ENCODE measurements around the gene CGREF1.

The CGREF1 gene, protein sequence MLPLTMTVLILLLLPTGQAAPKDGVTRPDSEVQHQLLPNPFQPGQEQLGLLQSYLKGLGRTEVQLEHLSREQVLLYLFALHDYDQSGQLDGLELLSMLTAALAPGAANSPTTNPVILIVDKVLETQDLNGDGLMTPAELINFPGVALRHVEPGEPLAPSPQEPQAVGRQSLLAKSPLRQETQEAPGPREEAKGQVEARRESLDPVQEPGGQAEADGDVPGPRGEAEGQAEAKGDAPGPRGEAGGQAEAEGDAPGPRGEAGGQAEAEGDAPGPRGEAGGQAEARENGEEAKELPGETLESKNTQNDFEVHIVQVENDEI

DNA sequence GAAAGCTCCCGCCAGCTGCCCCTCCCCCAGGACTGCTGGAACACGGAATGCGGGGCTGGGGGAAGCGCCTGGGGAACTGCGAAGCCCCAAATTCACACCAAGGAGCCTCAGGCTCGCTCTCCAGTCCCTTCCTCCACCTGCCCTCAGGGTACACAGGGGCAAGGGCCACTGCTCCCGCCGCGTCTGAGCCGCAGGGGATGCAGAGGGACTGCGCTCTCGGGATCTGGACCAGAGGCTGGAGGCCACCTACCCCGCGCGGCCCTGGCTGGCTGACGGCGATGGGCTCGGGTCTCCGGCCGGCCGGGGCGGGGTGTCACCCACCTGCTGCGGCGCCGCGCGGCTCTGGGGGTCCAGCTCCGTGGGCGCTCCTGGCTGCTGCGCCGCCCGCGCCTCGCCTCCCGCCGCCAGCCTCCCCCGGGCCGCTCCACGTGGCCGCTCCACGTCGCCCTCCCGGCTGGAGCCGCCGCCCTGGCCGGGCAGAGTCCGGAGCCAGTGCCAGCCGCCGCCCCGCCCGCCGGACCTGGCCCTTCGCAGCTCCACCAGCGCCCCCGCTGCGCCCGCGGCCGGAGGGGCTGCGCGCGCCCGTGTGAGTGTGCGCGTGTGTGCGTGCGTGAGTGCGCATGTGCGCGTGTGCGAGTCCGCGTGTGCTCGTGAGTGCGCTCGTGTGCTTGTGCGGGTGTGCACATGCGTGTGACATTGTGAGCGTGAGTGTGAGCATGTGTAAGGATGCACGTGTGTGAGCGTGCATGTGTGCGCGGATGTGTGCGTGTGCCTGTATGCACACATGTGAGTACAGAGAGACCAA, at the start of gene CGREF1:
TSS of gene CGREF1 (minus strand) at position 604 of the 805 bp plus-strand sequence. CDS start 14,762 bp downstream, outside the sequence.
- no peak for DNase-seq

DNA sequence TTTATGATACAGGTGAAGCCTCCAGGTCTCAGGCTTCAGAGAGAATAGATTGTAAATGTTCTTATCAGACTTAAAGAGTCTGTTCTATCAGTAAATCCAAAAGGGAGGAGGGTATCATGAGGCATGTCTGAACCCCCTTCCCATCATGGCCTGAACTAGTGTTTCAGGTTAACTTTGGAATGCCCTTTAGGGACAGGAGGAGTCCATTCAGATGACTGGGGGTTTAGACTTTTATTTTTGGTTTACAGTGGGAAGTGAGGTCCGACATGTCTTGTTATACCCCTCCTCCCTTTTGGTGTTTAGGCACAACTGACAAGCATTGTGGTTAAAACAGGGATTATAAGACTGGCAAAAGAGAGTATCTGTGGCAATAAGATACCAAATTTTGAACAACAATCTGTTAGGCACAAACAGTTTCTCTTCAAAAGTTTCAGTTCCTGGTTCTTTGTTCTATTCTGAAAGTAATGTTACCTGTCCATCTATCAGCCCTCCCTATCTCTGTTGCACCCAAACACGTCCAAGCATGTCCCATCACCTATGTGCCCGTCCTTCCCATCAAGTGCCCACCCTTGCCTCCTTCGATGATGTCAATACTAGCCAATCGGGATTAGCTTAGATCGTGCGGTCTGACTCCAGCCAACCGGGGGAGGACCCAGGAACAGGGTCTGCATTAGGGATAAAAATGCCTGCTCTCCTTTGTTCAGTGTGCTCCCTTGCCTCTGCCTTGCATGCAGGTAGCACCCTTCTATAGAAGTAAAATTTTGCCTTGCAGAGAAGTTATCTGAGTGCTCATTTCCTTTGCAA, 46.2 kb upstream of the CGREF1 start:
- no peak for DNase-seq

DNA sequence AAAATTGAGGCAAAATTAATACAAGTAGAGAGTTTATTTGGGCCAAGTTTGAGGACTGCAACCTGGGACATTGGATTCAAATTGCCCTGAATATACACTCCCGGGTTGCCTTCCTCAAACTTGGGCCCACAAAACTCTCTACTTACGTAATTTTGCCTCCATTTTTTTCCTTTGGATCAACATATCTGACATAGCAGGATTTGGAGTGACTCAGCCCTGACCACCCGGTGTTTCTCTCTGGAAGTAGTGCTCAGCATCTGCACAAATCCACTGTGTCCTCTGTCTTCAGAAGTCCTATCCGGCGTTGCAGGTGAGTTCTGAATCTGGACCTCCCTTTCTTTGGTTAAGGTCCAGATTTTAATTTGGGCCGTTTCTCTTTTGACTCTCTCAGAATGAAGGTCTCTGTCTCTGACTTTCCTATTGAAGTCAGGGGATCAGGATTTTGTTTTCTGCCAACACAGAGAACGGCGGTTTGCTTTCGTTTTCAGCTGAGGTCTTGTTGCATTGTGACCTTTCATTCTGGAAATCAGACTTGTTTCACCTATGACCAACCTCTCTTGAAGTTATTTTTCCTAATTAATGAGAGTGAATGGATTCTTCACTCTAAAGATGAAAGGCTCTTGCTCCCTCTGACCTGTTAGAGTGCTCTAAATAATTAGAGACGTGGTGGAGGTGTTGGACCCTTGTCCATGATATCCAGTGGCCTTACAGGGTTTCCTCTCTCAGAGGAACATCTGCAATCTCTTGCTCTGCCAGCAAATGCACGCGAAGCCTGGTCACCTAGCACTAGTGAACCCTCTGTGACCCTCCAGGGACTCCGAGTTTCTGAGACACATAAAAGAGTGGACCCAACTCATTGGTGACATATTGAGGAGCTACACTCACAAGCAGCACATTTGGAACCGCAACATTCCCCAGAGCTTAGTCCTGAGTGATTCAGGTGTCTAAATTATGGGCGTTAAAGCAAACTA, 43.5 kb upstream of the CGREF1 start:
- no peak for DNase-seq

DNA sequence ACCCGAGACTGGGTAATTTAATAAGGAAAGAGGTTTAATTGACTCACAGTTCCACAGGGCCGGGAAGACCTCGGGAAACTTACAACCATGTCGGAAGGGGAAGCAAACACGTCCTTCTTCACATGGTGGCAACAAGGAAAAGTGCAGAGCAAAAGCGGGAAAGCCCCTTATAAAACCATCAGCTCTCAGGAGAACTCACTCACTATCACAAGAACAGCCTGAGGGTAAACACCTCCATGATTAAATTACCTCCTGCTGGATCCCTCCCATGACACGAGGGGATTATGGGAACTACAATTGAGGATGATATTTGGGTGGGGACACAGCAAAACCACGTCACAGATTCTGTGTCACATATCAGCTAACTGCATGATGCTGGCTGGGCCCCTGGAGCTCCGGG, 41.3 kb upstream of the CGREF1 start:
- DNase-seq = no peak

DNA sequence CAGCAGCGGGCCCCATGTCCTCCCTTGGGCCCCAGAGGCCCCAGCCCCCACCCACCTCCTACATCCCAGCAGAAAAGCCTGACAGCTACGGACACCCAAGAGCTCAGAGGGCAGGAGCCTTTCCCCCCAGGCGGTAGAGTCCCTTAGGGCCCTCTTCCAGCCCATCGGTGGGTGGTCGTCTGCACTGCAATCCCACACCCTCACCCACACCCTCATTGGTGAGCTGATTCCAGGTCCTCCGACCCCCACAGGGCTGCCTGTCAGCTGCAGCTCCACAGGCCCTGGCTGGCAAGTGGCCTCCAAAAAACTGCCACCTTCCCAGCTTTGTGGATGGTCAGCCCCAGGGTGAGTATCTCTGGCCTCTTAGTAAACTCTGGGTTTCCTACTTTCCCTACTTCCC, 40.3 kb upstream of the CGREF1 start:
- DNase-seq = no peak

DNA sequence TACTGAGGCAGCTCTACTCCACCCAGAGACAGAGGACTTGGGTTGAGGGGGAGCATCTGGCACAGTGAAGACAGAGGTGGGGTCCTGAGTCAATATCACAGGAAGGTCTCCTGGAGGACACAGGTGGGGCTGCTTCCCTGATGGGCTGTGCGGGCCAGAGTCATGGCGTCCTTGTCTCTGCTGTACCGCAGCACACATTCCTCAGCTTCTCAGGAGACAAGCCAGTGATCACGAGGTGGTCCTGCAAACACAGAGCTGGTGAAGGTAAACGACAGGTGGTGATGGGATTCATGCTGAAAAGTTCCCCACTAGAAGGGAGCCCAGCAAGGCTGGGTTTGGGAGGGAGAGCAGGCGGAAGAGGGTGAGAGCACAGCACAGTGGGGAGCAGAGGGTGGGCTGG, 39.5 kb upstream of the CGREF1 start:
- DNase-seq = no peak

DNA sequence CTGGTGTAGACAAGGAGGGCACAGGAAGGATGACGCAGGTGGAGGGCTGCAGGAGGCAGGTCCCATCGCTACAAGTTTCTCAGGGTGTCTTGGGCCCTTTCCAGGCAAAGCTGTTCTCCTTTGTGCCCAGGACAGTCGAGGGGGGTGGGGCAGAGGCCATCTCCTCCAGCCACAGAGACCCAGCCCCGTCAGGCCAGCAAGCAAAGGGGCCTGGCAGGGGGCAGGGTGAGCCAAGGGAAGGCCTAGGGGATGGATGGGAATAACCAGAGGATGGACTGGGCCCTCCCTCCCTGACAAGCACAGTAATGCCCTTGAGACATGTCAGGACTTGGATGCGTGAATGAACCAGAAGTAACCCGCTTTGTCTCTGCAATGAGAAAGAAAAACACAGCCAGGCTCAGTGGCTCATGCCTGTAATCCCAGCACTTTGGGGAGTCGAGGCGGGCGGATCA, 36.2 kb upstream of the CGREF1 start:
- no peak for DNase-seq

DNA sequence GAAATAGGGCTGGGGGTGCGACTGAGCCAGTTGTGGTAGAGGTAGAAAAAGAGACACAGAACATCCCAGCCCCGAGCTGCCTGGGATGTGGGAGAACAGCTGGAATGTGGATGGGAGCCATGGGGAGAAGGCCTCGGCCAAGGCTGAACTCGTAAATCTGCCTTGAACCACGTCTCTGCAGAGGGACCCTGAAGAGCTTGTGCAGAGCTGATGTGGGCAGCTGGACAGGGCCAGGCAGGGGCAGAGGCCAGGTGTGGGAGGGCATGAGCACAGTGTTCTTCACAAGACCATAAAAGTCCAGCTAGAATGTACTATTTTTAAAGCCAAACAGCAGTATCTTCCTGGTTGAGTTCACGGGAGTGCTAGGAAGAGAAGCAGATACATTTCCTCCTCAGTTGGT, 35.6 kb upstream of the CGREF1 start:
- no peak for DNase-seq

DNA sequence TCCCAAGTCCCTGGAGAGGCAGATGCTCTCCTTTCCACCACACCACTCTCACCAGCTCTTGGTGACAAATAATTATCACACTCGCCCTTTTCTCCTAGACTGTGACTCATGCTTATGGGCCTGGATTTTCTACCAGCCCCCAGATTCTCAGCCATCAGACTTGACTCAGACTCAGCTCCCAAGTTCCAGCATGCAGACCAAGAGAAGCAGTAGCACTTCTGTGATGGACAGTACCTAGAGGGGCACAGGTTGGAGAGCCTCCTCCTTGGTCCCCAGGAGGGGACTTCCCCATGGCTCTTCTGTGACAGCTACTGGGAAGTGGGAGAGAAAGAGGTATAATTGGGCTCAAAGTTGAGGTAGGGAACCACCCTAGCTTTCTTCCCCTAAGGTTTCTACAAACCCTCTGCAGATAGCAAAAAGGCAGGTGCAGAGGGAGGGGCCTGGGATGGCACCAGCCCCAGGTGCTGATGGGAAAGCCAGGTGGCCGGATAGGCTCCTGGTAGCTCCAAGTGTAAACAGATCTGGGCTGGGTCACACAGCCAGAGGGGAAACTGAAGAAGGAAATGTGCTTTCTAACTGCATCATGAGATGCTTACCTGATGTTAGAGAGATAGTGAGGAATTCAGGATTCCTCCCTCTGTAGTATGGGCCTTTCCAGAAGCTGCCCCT, 34.0 kb upstream of the CGREF1 start:
- DNase-seq = no peak

DNA sequence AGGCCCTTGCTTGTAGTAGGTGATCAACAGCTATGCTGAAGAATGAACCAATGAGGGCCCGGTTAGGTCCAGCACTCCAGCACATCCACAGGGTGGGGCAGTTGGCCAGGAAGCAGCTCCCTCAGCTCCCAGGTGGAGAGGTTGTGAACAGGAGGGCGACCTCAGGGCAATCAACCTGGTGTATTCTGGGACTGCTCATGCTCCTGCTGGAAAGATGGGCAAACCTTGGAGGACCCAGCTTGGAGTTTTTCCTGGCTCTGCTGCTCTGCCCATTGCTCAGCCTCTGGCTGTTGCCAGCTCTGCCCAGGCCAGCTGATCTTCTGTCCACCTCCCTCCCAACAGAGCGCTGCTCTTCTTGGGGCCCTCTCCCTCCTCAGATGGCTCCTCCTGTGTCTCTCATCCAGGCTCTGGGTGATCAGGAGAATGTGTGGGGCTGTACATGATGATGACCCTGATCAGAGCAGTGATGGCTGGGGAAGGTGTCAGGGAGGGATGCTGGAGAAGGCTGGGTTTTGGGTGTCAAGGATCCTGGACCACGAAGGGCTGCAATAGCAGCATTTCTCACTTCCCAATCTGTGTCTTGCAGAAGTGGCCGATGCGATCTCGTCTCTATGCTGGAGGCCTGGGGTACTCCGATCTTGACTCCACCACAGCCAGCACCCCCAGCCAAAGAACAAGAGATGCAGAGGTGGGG, 33.3 kb upstream of the CGREF1 start:
- no peak for DNase-seq

DNA sequence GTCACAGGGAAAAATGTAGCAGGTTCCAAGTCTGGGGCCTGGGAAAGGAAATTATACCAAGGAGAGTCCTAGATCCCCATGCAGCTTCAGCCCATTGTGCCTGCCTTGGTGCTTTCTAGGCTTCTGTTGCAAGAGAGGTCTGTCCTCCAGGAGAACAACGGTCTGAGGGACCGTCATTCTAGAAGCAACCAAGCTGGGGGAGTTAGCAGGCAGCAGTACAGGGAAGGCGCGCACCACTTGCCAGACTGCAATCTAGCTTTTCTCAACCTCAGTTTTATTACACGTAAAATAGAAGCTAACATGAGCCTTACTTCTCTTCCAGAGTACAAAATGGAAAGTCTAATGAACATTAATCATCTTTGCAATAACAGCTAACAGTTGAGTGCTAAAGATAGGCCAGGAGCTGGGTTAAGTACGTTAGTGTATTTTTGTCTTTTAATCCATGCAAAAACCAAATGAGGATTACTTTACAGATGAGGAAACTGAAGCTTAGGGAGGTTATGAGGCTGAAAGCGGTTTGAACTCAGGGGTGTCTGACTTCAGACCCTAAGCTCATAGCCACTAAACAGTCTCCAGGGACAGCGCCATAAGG, 31.8 kb upstream of the CGREF1 start:
- DNase-seq = no peak

DNA sequence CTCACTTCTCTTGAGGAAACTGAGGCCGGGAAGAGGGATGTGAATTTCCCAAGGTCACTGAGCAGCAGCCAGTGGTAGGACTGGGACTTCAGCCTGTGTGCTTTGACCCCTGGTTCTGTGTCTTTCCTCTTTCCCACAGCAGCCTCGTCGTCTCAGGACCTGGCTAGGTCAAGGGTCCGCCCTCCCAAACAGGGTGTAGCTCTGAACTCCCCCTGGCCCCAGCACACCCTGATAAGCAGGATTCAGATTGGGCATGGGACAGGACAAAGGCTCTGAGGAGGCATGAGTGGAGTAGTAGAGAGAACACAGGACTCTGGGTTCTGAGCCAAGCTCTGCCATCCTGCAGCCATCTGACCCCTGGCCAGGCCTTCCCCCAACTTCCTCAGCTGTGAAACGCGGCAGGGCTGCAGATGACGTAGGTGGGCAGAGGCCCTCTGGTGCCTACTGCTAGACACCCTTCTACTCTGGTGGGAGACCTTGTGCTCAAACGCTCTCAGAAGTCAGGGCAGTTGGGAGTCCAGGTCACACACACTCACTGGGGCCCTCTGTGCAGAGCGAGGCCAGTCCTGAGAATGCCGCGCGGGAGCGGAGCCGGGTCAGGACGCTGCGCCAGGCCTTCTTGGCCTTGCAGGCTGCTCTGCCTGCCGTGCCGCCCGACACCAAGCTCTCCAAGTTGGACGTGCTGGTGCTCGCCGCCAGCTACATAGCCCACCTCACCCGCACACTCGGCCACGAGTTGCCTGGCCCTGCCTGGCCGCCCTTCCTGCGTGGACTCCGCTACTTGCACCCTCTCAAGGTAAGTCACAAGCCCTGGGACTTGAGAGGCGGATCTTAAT, 30.9 kb upstream of the CGREF1 start:
- DNase-seq = no peak

DNA sequence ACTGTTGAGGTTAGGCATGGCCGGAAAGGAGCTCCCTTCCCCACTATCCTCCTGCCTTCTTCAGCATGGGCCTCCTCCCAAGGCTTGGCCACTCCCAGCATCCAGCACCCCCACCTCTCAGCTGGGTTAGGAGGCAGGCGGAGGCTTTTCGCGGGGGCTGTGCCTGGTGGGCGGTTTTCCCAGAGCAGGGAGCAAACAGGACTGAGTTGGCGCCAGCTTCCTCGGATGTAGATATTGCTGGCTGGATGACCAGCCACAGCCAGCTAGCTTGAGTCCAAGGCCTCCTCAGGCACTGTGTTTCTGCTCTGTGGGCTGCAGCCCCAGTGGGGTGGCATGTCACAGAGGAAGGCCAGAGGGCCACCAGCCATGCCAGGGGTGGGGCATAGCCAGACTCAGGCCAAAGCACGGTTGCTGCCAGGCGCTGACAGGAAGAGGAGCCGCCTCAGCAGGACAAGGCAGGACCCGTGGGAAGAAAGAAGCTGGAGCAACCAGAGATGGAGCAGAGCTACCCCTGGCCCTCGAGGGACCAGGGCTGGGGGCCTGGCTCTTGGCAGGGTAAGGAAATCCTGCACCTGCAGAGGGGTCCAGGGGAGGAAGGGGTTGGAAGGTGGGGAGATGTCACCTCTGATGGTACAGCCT, 30.0 kb upstream of the CGREF1 start, which contains the start of gene TCF23:
TSS of gene TCF23 (plus strand) at position 204 of the 639 bp plus-strand sequence. CDS start at position 334, 130 bp downstream.
- no peak for DNase-seq

DNA sequence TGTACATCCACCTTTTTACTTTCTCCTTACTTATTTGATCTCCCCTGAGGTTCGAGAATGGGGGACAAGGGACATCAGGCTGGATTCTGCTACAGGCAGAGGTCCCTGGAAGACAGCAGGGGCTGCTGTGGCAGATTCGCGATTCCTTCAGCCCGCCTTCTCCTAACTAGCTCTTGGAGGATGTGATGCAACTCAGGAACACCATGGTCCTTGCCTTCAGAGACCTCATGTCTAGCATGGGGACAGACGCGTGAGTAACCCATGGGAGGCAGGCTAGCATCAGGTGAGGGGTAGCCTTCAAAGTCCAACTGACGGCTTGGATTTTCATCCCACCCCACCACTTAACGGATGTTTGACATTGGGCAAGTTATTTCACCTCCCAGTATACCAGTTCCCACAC, 29.0 kb upstream of the CGREF1 start:
- no peak for DNase-seq

DNA sequence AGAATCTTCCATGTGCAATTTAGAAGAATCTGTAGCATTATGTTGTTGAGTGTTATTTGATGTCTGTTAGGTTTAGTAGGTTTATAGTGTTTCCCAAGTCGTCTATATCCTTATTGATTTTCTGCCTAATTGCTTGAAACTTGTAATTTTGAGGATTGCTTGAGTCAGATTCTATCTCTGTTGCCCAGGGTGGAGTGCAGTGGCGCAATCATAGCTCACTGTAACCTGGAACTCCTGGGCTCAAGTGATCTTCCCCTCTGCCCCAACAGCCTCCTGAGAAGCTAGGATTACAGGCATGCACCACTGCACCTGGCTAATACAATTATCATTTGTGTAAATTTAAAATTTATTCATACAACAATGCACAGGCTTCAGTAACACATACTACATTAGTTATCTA, 26.8 kb upstream of the CGREF1 start:
- DNase-seq = no peak

DNA sequence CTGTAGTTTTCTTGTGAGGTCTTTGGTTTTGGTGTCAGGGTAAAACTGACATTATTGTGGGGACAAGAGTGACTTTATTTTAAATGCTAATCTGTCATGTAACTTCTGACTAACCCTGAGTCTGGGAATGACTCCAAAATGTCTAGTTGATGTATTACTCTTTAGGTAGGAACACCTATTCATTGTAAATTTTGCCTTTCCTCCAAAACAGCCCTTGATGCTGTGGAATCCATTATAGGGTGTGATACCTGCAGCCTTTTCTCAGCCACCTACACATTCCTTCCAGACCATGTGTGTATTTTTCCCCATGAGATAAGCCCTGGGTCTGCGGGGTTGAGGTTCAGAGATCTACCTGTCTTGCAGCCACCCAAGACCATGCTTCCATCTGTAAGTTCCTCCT, 24.4 kb upstream of the CGREF1 start:
- no peak for DNase-seq

DNA sequence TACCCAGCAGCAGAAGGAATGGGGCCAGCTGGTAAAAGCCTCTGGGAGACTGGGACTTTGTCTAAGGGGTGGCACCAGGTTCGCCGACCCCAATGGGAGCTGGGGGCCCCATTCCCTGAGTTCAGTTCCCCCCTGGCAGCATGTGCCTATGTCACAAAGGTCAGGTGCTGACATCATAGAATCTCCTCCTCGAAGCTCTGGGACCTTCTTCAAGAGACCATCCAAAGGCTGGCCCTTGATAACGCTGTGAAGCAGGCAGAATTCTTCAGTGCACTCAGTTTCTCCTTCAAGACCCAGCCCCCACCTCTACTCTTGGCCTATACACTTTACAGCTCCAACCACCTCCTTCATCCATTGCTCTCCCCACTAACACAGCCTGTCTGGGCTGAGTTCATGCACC, 20.4 kb upstream of the CGREF1 start, which contains the start of gene PRR30:
TSS of gene PRR30 (minus strand) at position 101 of the 400 bp plus-strand sequence. CDS start 1,081 bp downstream, outside the sequence.
- no peak for DNase-seq

DNA sequence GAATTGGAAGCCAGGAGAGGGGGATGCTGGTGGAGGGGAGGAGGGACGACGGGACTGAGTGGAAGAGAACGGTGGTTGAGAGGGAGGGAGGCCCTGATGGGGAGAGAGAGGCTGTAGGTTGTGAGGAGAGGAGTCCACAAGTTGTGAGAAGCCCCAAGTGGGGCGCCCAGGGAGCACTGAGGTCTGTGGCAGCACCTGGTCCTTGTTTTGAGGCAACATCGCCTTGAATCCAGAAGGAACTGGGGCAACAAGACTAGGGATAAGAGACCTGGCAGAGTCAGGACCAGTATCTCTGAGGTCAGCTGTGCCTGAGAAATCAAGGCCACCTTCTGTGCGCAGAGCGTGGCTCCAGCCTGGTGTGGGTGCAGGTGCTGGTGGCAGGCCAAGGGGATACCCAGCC, 19.2 kb upstream of the CGREF1 start:
- DNase-seq = no peak
